ENCODE data around the gene CD44.

Gene CD44

GRCh38 chr11:35246745-35247144, 107.8 kb downstream of the CD44 start:
- H3K4me3 ChIP-seq (ENCODE audit: low read depth, low read length): no peak overlapping the region
- in situ Hi-C loops (cut with HindIII; ENCODE audit: low sequenced_read_pairs): no loop called here
- no peak for DNase-seq (ENCODE audit: low read depth)
- TF ChIP-seq CTCF (IDR thresholded peaks at IDR 0.05; ENCODE audit: low read depth, low read length, missing control alignments): no peak

- H3K4me3 ChIP-seq (ENCODE audit: low read depth, low read length): no peak overlapping the region
- DNase-seq (ENCODE audit: low read depth): no peak
- no peak for TF ChIP-seq CTCF (IDR thresholded peaks at IDR 0.05; ENCODE audit: low read depth, low read length, missing control alignments)
- in situ Hi-C loops (cut with HindIII; ENCODE audit: low sequenced_read_pairs): no loop called here
Measured at GRCh38 chr11:35247428-35247827, 108.5 kb downstream of the CD44 start.

GRCh38 chr11:35247863-35248262, 108.9 kb downstream of the CD44 start:
- no peak overlapping the region for H3K4me3 ChIP-seq (ENCODE audit: low read depth, low read length)
- in situ Hi-C loops (cut with HindIII; ENCODE audit: low sequenced_read_pairs): no loop called here
- no peak for DNase-seq (ENCODE audit: low read depth)
- TF ChIP-seq CTCF (IDR thresholded peaks at IDR 0.05; ENCODE audit: low read depth, low read length, missing control alignments): no peak

GRCh38 chr11:35248558-35249323, 109.8 kb downstream of the CD44 start:
- no peak for DNase-seq (ENCODE audit: low read depth)

GRCh38 chr11:35250192-35250591, 111.2 kb downstream of the CD44 start:
- in situ Hi-C loops (cut with HindIII; ENCODE audit: low sequenced_read_pairs): no loop called here
- no peak overlapping the region for H3K4me3 ChIP-seq (ENCODE audit: low read depth, low read length)
- DNase-seq (ENCODE audit: low read depth): no peak
- TF ChIP-seq CTCF (IDR thresholded peaks at IDR 0.05; ENCODE audit: low read depth, low read length, missing control alignments): no peak

More at GRCh38 chr11:35248558-35249323, 109.8 kb downstream of the CD44 start:
- no peak for TF ChIP-seq CTCF (IDR thresholded peaks at IDR 0.05; ENCODE audit: low read depth, low read length, missing control alignments)
- no peak overlapping the region for H3K4me3 ChIP-seq (ENCODE audit: low read depth, low read length)
- in situ Hi-C loops (cut with HindIII; ENCODE audit: low sequenced_read_pairs): no loop called here

- TF ChIP-seq CTCF (IDR thresholded peaks at IDR 0.05; ENCODE audit: low read depth, low read length, missing control alignments): no peak
- in situ Hi-C loops (cut with HindIII; ENCODE audit: low sequenced_read_pairs): no loop called here
- H3K4me3 ChIP-seq (ENCODE audit: low read depth, low read length): no peak overlapping the region
- DNase-seq (ENCODE audit: low read depth): no peak
Measured at GRCh38 chr11:35250621-35251020, 111.7 kb downstream of the CD44 start.

All from astrocyte of the cerebellum (primary cell).